ENCODE results near the gene CAPN13. TPM values are rescaled to one million over a fixed set of nuclear protein-coding genes. Genes with fewer than 3 reads are reported as not detected.

CAPN13 gene
- polyA plus RNA-seq, 1 donor: 19.7 TPM

DNA sequence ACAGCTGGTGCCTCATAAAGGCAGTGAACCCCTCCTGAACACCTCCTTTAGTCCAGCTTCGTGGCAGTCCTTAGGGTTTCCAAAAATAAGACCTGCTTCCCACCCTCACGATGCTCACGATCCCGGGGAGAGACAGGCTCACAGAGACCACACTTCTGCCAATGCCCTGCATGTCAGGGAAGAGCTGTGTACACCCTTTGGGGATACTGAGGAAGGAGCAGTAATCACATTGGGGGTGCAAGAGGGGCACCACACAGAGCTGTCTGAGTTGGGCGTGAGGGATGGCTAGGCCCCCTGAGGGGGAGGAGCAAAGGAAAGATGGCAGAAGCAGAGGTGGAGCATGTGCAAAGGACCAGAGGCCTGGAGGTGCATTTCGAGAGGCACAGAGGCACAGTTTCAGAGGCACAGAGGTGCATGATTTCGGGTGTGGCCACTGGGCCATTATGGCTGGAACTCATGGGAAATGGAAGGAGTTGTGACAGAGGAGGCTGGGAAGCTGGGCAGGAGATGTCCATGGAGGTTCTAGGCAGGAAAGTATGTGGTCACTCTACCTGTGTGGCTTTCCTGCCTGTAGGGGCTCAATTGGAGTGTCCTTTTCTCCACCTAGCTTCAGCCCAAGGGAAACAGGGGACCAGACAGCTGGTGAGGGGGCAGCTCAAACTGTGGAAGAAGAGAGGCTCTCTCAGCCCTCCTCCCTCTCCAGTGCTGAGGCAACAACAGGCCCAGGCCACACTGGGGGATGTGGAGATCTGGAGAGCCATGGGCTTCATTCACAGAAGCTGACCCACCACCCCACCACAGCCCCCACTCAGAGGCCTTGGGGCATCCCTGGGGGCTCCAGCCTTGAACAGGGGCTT lies 115.9 kb downstream of the CAPN13 start:
- Histone ChIP-seq H3K9me3 (ENCODE audit: control insufficient read depth, low read depth, low read length) (no peaks in the 10 kb centered on the region), H3K27ac (ENCODE audit: low read length) (no peak overlapping the region), H3K4me3 (ENCODE audit: low read length) (no peak overlapping the region), H3K27me3 (ENCODE audit: control insufficient read depth, insufficient read depth, low read length) (no peaks in the 10 kb centered on the region), H3K4me1 (ENCODE audit: control insufficient read depth, insufficient read depth, low read length) (no peaks in the 10 kb centered on the region), H3K36me3 (ENCODE audit: control insufficient read depth, insufficient read depth, low read length) (no peaks in the 10 kb centered on the region)
- no CpG with 5 or more reads among the region's 7 CpGs for WGBS (ENCODE audit: insufficient coverage, low lambda C conversion rate)
- no peak for DNase-seq

DNA sequence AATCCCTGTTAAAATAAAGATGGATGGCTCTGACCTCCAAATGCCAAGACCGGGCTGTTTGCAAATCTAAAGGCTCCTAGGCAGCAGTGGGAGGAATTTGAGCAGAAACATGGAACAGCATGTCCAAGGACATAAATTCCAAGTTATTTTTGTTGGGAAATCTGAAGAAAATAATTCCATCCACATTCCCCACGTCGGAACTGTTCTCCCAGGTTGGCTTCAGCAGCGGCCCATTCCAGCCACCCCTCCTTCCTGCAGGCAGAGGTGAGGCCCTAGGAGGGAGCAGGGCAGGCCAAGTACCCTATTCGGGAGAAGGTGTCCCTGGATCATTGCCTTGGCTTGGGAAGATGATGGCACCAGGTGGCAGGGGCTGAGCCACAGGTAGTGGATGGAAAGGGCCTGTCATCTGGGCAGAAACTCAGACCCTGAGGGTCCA lies 117.1 kb downstream of the CAPN13 start:
- no peaks in the 10 kb centered on the region for H3K27me3 ChIP-seq (ENCODE audit: control insufficient read depth, insufficient read depth, low read length)
- H3K36me3 ChIP-seq (ENCODE audit: control insufficient read depth, insufficient read depth, low read length): no peaks in the 10 kb centered on the region
- no CpG with 5 or more reads among the region's 5 CpGs for WGBS (ENCODE audit: insufficient coverage, low lambda C conversion rate)
- H3K27ac ChIP-seq (ENCODE audit: low read length): no peak overlapping the region
- H3K4me1 ChIP-seq (ENCODE audit: control insufficient read depth, insufficient read depth, low read length): no peaks in the 10 kb centered on the region
- no peak overlapping the region for H3K4me3 ChIP-seq (ENCODE audit: low read length)
- H3K9me3 ChIP-seq (ENCODE audit: control insufficient read depth, low read depth, low read length): no peaks in the 10 kb centered on the region
- DNase-seq: no peak

DNA sequence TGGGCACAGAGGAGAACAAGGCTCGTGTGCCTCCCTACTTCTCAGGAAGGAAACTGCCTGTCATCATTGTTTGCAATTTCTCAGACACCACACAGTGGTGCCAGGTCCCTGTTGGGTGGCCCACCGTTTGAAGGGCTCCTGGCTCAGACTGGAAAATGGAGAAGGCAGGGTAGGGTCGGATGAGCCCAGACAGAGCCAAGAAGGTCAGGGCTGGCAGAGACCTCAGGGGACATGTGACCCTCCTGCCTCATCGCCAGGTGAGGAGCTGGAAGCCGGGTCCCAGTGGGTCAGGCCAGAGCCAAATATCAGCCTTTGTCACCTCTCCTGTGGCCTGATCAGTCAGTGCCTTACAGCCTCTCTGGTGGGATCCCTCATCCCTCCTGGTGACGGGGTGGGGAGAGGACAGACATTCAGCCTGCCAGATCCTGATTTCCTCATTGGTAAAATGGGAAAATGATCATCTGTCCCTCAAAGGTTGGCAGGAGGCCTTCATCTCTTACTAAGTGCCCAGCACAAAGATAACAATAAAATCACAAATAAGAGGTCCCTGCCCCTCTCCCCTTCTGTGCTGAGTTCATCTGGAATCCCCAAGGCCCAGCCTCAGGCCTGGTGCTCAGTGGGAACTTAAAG lies 117.6 kb downstream of the CAPN13 start:
- H3K27me3 ChIP-seq (ENCODE audit: control insufficient read depth, insufficient read depth, low read length): no peaks in the 10 kb centered on the region
- no peaks in the 10 kb centered on the region for H3K4me1 ChIP-seq (ENCODE audit: control insufficient read depth, insufficient read depth, low read length)
- H3K9me3 ChIP-seq (ENCODE audit: control insufficient read depth, low read depth, low read length): no peaks in the 10 kb centered on the region
- DNase-seq: no peak
- no CpG with 5 or more reads among the region's 6 CpGs for WGBS (ENCODE audit: insufficient coverage, low lambda C conversion rate)
- H3K4me3 ChIP-seq (ENCODE audit: low read length): no peak overlapping the region
- no peaks in the 10 kb centered on the region for H3K36me3 ChIP-seq (ENCODE audit: control insufficient read depth, insufficient read depth, low read length)
- H3K27ac ChIP-seq (ENCODE audit: low read length): no peak overlapping the region

DNA sequence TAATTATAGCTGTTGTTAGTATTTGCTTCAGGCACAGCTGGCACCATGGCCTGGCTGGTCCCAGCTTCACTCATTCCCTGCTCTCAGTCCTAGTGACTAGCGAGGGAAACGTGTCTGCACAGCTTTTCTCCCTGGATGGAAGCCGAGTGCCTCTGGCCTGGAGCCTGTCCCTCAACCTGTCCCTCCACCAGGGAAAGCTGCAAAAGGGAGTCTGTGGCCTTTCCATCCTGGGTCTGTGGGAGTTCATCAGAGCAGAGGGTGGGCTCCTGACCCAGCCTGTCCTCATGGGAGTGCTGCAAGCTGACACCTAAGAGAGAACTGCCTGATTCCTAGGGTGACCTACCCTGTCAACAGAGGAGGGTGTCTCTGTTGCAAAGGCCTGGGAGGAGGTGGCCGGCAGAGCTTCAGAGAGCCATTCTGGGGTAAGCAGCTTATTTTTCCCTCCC lies 118.3 kb downstream of the CAPN13 start:
- no CpG with 5 or more reads among the region's 4 CpGs for WGBS (ENCODE audit: insufficient coverage, low lambda C conversion rate)
- no peaks in the 10 kb centered on the region for H3K36me3 ChIP-seq (ENCODE audit: control insufficient read depth, insufficient read depth, low read length)
- no peak overlapping the region for H3K4me3 ChIP-seq (ENCODE audit: low read length)
- H3K4me1 ChIP-seq (ENCODE audit: control insufficient read depth, insufficient read depth, low read length): no peaks in the 10 kb centered on the region
- H3K27me3 ChIP-seq (ENCODE audit: control insufficient read depth, insufficient read depth, low read length): no peaks in the 10 kb centered on the region
- H3K27ac ChIP-seq (ENCODE audit: low read length): no peak overlapping the region
- DNase-seq: no peak
- no peaks in the 10 kb centered on the region for H3K9me3 ChIP-seq (ENCODE audit: control insufficient read depth, low read depth, low read length)

DNA sequence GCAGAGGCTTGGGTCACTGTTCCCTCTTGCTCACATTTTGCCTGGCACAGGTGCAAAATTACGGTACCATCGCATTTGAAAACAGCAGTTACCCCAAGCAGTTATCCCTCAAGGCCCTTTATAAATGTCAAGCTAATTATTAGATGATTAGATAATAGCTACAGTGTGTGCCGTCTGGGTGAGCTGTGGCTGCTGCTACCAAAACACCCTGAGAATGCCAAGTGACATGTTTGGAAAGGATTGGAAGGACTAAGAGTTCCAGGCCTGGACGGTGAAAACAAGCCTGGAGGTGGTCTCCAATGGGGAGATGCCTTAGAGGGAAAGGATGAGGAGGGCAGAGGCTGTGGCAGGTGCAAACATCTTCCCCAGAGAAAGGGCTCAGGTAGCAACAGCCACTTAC lies 120.6 kb downstream of the CAPN13 start:
- Histone ChIP-seq H3K27me3 (ENCODE audit: control insufficient read depth, insufficient read depth, low read length) (no peaks in the 10 kb centered on the region), H3K4me1 (ENCODE audit: control insufficient read depth, insufficient read depth, low read length) (no peaks in the 10 kb centered on the region), H3K9me3 (ENCODE audit: control insufficient read depth, low read depth, low read length) (no peaks in the 10 kb centered on the region), H3K36me3 (ENCODE audit: control insufficient read depth, insufficient read depth, low read length) (no peaks in the 10 kb centered on the region), H3K4me3 (ENCODE audit: low read length) (no peak overlapping the region), H3K27ac (ENCODE audit: low read length) (no peak overlapping the region)
- no CpG with 5 or more reads among the region's 4 CpGs for WGBS (ENCODE audit: insufficient coverage, low lambda C conversion rate)
- DNase-seq: no peak

DNA sequence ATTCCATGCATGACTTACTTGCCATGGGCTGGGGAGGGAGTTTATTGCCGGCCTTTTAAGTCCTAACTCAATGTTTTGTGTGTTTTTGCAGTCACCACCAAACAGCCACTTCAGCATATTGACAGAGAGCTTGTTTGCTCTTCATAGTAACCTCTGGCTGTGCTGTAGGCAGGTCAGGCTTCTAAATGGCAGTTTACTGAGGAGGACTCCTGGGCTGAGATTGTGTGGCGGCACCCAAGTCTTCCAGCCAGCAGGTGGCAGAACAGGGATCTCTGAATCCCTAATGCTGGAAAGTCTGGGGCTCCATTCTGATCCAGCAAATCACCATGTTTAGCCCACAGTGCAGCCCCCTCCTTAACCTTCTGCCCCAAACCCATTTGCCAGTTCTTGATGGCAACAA lies 121.2 kb downstream of the CAPN13 start:
- DNase-seq: no peak

DNA sequence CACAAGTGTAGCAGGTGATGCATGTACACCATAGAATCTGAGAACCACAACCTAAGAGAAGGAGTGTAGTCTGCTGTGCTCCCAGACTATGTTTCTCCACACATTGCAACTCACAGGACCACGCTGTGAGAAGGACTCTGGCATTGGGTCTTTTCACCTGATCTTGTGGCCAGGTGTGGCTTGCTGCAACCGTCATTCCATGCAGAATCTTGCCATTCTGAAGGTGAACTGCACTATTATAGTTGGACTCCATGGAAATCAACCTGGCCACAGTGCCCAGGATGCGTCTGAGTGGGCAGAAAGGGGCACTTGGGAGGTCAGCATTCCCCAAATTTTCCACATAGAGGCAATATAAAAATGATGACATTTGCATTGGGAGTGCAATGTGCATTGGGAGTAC lies 122.2 kb downstream of the CAPN13 start:
- H3K27me3 ChIP-seq (ENCODE audit: control insufficient read depth, insufficient read depth, low read length): no peaks in the 10 kb centered on the region
- no peak overlapping the region for H3K27ac ChIP-seq (ENCODE audit: low read length)
- H3K4me1 ChIP-seq (ENCODE audit: control insufficient read depth, insufficient read depth, low read length): no peaks in the 10 kb centered on the region
- H3K4me3 ChIP-seq (ENCODE audit: low read length): no peak overlapping the region
- no peak for DNase-seq
- H3K36me3 ChIP-seq (ENCODE audit: control insufficient read depth, insufficient read depth, low read length): no peaks in the 10 kb centered on the region
- H3K9me3 ChIP-seq (ENCODE audit: control insufficient read depth, low read depth, low read length): no peaks in the 10 kb centered on the region
- WGBS (ENCODE audit: insufficient coverage, low lambda C conversion rate): no CpG with 5 or more reads among the region's 3 CpGs

More for the DNA sequence above, 121.2 kb downstream of the CAPN13 start:
- WGBS (ENCODE audit: insufficient coverage, low lambda C conversion rate): no CpG with 5 or more reads among the region's 2 CpGs
- Histone ChIP-seq H3K27ac (ENCODE audit: low read length) (no peak overlapping the region), H3K4me3 (ENCODE audit: low read length) (no peak overlapping the region), H3K9me3 (ENCODE audit: control insufficient read depth, low read depth, low read length) (no peaks in the 10 kb centered on the region), H3K27me3 (ENCODE audit: control insufficient read depth, insufficient read depth, low read length) (no peaks in the 10 kb centered on the region), H3K36me3 (ENCODE audit: control insufficient read depth, insufficient read depth, low read length) (no peaks in the 10 kb centered on the region), H3K4me1 (ENCODE audit: control insufficient read depth, insufficient read depth, low read length) (no peaks in the 10 kb centered on the region)

DNA sequence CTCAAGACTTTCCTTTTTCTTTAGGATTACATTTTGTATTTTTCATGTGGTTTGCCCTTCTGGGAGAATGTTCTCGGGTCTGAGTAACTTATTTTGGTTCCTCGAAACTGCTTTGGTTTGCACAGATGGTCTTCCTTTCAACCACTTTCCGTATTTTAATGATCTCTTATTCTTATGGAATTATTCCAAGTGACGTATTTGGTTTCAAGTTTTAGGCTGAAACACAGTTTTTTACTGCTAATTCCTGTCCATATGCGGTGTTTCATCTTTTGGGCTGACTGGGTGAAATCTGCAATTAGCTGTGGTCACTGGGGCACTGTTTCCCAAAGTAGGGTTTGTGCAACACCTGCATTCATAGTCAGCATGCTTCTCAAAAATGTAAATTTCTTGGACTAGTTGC lies 122.7 kb downstream of the CAPN13 start:
- H3K9me3 ChIP-seq (ENCODE audit: control insufficient read depth, low read depth, low read length): no peaks in the 10 kb centered on the region
- no peak for DNase-seq
- H3K4me1 ChIP-seq (ENCODE audit: control insufficient read depth, insufficient read depth, low read length): no peaks in the 10 kb centered on the region
- no peak overlapping the region for H3K27ac ChIP-seq (ENCODE audit: low read length)
- 80% methylated on average over 1 of the region's 5 CpGs for WGBS (ENCODE audit: insufficient coverage, low lambda C conversion rate)
- no peaks in the 10 kb centered on the region for H3K36me3 ChIP-seq (ENCODE audit: control insufficient read depth, insufficient read depth, low read length)
- no peaks in the 10 kb centered on the region for H3K27me3 ChIP-seq (ENCODE audit: control insufficient read depth, insufficient read depth, low read length)
- H3K4me3 ChIP-seq (ENCODE audit: low read length): no peak overlapping the region

DNA sequence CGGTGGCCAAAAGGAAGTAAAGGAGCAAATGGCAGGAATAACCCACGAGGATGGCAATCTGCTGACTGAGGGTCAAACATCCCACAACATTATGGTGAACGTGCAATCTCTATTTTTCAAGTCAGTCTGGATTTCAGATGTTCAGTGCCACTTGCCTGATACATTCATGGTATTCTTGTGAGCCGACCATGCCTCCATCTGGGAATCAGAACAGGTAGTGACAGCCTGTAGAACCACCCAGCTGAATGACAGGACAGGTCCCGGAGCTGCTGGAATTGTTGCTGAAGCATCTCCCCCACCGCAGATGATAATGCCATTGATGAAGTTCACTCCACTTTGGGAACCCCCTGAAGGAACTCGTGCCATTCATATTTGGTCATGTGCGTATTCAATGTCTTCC lies 123.2 kb downstream of the CAPN13 start:
- no peaks in the 10 kb centered on the region for H3K27me3 ChIP-seq (ENCODE audit: control insufficient read depth, insufficient read depth, low read length)
- H3K36me3 ChIP-seq (ENCODE audit: control insufficient read depth, insufficient read depth, low read length): no peaks in the 10 kb centered on the region
- DNase-seq: no peak
- H3K9me3 ChIP-seq (ENCODE audit: control insufficient read depth, low read depth, low read length): no peaks in the 10 kb centered on the region
- 86% methylated on average over 1 of the region's 8 CpGs for WGBS (ENCODE audit: insufficient coverage, low lambda C conversion rate)
- H3K27ac ChIP-seq (ENCODE audit: low read length): no peak overlapping the region
- no peaks in the 10 kb centered on the region for H3K4me1 ChIP-seq (ENCODE audit: control insufficient read depth, insufficient read depth, low read length)
- H3K4me3 ChIP-seq (ENCODE audit: low read length): no peak overlapping the region

DNA sequence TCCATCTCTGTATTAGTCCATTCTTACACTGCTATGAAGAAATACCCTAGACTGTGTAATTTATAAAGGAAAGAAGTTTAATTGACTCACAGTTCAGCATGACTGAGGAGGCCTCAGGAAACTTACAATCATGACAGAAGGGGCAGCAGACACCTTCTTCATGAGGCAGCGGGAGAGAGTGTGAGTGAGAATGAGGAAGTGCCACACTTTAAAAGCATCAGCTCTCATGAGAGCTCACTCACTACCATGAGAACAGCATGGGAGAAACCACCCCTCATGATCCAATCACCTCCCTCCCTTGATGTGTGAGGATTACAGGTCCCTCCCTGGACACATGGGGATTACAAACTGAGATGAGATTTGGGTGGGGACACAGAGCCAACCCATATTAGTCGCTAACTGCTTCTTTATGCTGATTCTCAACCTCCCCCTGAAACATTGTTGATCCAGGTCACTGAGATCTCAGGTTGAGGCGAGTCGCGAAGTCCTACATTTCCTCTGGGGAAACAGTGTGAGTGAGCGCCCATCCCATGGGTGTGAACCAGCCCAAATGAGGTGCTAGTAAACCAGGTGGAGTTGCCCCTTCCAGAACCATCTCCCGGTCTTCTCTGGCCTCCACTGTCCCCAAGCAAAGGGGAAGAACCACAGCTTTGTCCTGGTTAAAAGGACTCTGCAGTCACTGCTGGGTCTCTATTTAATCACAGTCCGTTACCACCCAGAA lies 123.8 kb downstream of the CAPN13 start:
- H3K27me3 ChIP-seq (ENCODE audit: control insufficient read depth, insufficient read depth, low read length): no peaks in the 10 kb centered on the region
- no peak overlapping the region for H3K27ac ChIP-seq (ENCODE audit: low read length)
- no CpG with 5 or more reads among the region's 8 CpGs for WGBS (ENCODE audit: insufficient coverage, low lambda C conversion rate)
- H3K36me3 ChIP-seq (ENCODE audit: control insufficient read depth, insufficient read depth, low read length): no peaks in the 10 kb centered on the region
- no peaks in the 10 kb centered on the region for H3K4me1 ChIP-seq (ENCODE audit: control insufficient read depth, insufficient read depth, low read length)
- H3K4me3 ChIP-seq (ENCODE audit: low read length): no peak overlapping the region
- no peaks in the 10 kb centered on the region for H3K9me3 ChIP-seq (ENCODE audit: control insufficient read depth, low read depth, low read length)
- no peak for DNase-seq

All from large intestine (tissue), 3 donors.